HG03432 (cell line): ENCODE data around the gene AMOTL2.

Experiments used
- ATAC-seq: cut with Tn5 transposase; IDR thresholded peaks from one replicate; pipeline ENCODE4 v1.9.1; 2021; ENCODE audit warnings: mild to moderate bottlenecking, moderate library complexity; ENCODE audit not compliant: unreplicated experiment

Gene AMOTL2

GRCh38 chr3:134353831-134354611 is 20.2 kb downstream of the AMOTL2 start:
- no peak for ATAC-seq

- no peak for ATAC-seq
These were observed 20.9 kb downstream of the AMOTL2 start for GRCh38 chr3:134353171-134353825.

- ATAC-seq = no peak
These were observed 22.1 kb downstream of the AMOTL2 start for GRCh38 chr3:134352031-134352671.

- ATAC-seq = no peak
These were observed 22.8 kb downstream of the AMOTL2 start for GRCh38 chr3:134351427-134351826.

GRCh38 chr3:134350861-134351311 is 23.4 kb downstream of the AMOTL2 start:
- ATAC-seq = no peak

GRCh38 chr3:134350266-134350665 is 24.0 kb downstream of the AMOTL2 start:
- ATAC-seq = no peak

GRCh38 chr3:134348524-134348923 is 25.7 kb downstream of the AMOTL2 start:
- no peak for ATAC-seq

GRCh38 chr3:134347551-134347950 is 26.7 kb downstream of the AMOTL2 start:
- no peak for ATAC-seq

- no peak for ATAC-seq
These were observed 27.5 kb downstream of the AMOTL2 start for GRCh38 chr3:134346744-134347143.

GRCh38 chr3:134345202-134345601 is 29.0 kb downstream of the AMOTL2 start:
- ATAC-seq = no peak

- no peak for ATAC-seq
These were observed 29.7 kb downstream of the AMOTL2 start for GRCh38 chr3:134344560-134344959.

- ATAC-seq = no peak
These were observed 32.0 kb downstream of the AMOTL2 start for GRCh38 chr3:134342259-134342658.

GRCh38 chr3:134341389-134341788 is 32.9 kb downstream of the AMOTL2 start:
- ATAC-seq = no peak

GRCh38 chr3:134340982-134341365 is 33.3 kb downstream of the AMOTL2 start:
- ATAC-seq = no peak

GRCh38 chr3:134340362-134340981 is 33.8 kb downstream of the AMOTL2 start:
- ATAC-seq = no peak

- ATAC-seq = no peak
These were observed 34.3 kb downstream of the AMOTL2 start for GRCh38 chr3:134339913-134340312.

- ATAC-seq = no peak
These were observed 34.9 kb downstream of the AMOTL2 start for GRCh38 chr3:134339331-134339730.

- no peak for ATAC-seq
These were observed 35.6 kb downstream of the AMOTL2 start for GRCh38 chr3:134338516-134339261.

- ATAC-seq = no peak
These were observed 36.1 kb downstream of the AMOTL2 start for GRCh38 chr3:134338201-134338512.

GRCh38 chr3:134337511-134338200 is 36.6 kb downstream of the AMOTL2 start:
- no peak for ATAC-seq
